ENCODE results near the gene UBC. TPM values are rescaled to one million over a fixed set of nuclear protein-coding genes. Genes with fewer than 3 reads are reported as not detected.

Gene UBC
- total RNA-seq, 1 experiment from 2014 or later = 1,053 TPM

DNA sequence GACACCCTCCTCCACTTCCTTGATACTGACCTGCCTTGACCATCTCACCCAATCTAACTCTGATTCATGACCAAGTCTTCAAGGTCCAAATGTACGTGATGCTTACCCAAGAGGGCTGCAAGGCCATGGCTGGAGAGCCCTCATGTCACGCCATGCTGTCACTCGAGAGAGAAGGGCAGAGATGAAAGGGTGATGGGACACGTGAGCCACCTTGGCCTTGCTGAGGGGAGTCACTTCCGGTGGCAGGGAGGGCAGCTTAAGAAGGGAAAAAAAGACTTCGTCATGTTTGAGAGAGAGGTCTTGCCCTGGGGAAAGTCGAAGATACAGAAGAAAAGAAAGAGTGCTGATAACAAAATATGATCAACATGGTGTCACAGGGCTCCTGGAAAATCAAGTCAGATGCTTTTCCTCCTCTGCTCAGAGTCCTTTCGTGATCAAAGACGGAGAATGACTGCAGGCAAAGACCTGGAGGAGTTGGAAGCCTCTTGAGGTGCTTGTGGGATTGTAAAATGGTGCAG, 47.5 kb downstream of the UBC start:
- ChIA-PET CTCF (no interaction called here), POLR2A (ENCODE audit: low non-redundant PET) (no interaction called here)
- no peak for DNase-seq (ENCODE audit: low spot score)
- Histone ChIP-seq H3K36me3 (ENCODE audit: insufficient read depth, low read length, poor library complexity, severe bottlenecking) (no peaks in the 10 kb centered on the region), H3K4me1 (ENCODE audit: insufficient read depth, low read length, poor library complexity, severe bottlenecking) (peaks cover 15% of the 10 kb centered on the region), H3K27ac (ENCODE audit: low read depth, low read length, poor library complexity, severe bottlenecking) (no peak overlapping the region), H3K4me3 (ENCODE audit: low read depth, low read length, poor library complexity, severe bottlenecking) (no peak overlapping the region), H3K27me3 (replicated peaks; ENCODE audit: insufficient read depth, low read depth, low read length, poor library complexity) (no peaks in the 10 kb centered on the region), H3K9me3 (ENCODE audit: low read depth, low read length, poor library complexity, severe bottlenecking) (no peaks in the 10 kb centered on the region)
- BruUV-seq (replicated peaks) = no TSS peak
- intact Hi-C loops (cut with micrococcal nuclease; ENCODE audit: unreplicated experiment) = no loop called here
- no peak for TF ChIP-seq EZH2 (IDR thresholded peaks at IDR 0.05; ENCODE audit: borderline replicate concordance, low read depth, low read length, poor library complexity, severe bottlenecking)
- no peak for TF ChIP-seq CTCF (conservative IDR thresholded peaks at IDR 0.05; ENCODE audit: low read depth, low read length)

- BruUV-seq (replicated peaks) = no TSS peak
These were observed 48.1 kb downstream of the UBC start for GRCh38 chr12:124866195-124866882.

DNA sequence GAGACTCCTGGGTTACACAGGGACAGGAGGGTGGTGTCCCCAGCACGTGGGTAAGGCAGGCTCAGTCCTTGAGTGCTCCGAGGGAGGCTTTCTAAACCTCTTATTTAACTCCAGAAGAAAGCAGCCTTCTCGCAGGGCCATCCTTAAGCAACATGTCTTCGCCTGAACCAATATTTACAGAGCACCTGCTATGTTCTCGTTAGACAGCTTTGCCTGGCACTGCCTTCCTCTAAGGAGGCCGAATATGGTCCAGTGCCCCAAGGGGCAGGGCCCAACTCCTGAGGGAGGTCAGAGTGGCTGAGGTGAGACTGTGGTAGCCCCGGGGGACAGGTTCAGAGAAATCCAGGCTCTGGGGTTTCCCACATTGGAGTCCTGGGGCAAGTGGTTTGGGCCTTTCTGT, 48.7 kb downstream of the UBC start:
- ChIA-PET CTCF (no interaction called here), POLR2A (ENCODE audit: low non-redundant PET) (no interaction called here)
- intact Hi-C loops (cut with micrococcal nuclease; ENCODE audit: unreplicated experiment) = no loop called here
- no peak for TF ChIP-seq EZH2 (IDR thresholded peaks at IDR 0.05; ENCODE audit: borderline replicate concordance, low read depth, low read length, poor library complexity, severe bottlenecking)
- no peak for TF ChIP-seq CTCF (conservative IDR thresholded peaks at IDR 0.05; ENCODE audit: low read depth, low read length)
- no TSS peak for BruUV-seq (replicated peaks)
- H3K27ac ChIP-seq (ENCODE audit: low read depth, low read length, poor library complexity, severe bottlenecking) = no peak overlapping the region
- no peak overlapping the region for H3K4me3 ChIP-seq (ENCODE audit: low read depth, low read length, poor library complexity, severe bottlenecking)
- no peak for DNase-seq (ENCODE audit: low spot score)
- peaks cover 6% of the 10 kb centered on the region for H3K36me3 ChIP-seq (ENCODE audit: insufficient read depth, low read length, poor library complexity, severe bottlenecking)
- no peaks in the 10 kb centered on the region for H3K27me3 ChIP-seq (replicated peaks; ENCODE audit: insufficient read depth, low read depth, low read length, poor library complexity)
- no peaks in the 10 kb centered on the region for H3K9me3 ChIP-seq (ENCODE audit: low read depth, low read length, poor library complexity, severe bottlenecking)
- peaks cover 21% of the 10 kb centered on the region for H3K4me1 ChIP-seq (ENCODE audit: insufficient read depth, low read length, poor library complexity, severe bottlenecking)

More at GRCh38 chr12:124866195-124866882, 48.1 kb downstream of the UBC start:
- intact Hi-C loops (cut with micrococcal nuclease; ENCODE audit: unreplicated experiment) = no loop called here
- Histone ChIP-seq H3K27ac (ENCODE audit: low read depth, low read length, poor library complexity, severe bottlenecking) (no peak overlapping the region), H3K27me3 (replicated peaks; ENCODE audit: insufficient read depth, low read depth, low read length, poor library complexity) (no peaks in the 10 kb centered on the region), H3K4me1 (ENCODE audit: insufficient read depth, low read length, poor library complexity, severe bottlenecking) (peaks cover 21% of the 10 kb centered on the region), H3K9me3 (ENCODE audit: low read depth, low read length, poor library complexity, severe bottlenecking) (no peaks in the 10 kb centered on the region), H3K4me3 (ENCODE audit: low read depth, low read length, poor library complexity, severe bottlenecking) (no peak overlapping the region), H3K36me3 (ENCODE audit: insufficient read depth, low read length, poor library complexity, severe bottlenecking) (peaks cover under 1% of the 10 kb centered on the region)
- POLR2A ChIA-PET (ENCODE audit: low non-redundant PET) = no interaction called here
- no peak for DNase-seq (ENCODE audit: low spot score)
- CTCF ChIA-PET = no interaction called here
- TF ChIP-seq EZH2 (IDR thresholded peaks at IDR 0.05; ENCODE audit: borderline replicate concordance, low read depth, low read length, poor library complexity, severe bottlenecking) = no peak

Measured in A673 (cell line).